ENCODE results near the gene CELF1. TPM values are rescaled to one million over a fixed set of nuclear protein-coding genes. Genes with fewer than 3 reads are reported as not detected.

CELF1 gene
- polyA plus RNA-seq, 6 donors from 2014 or later, result 61.5 to 96.8 (median 69.0) TPM

GRCh38 chr11:47436726-47437125 lies 116.2 kb downstream of the CELF1 start:
- Mint-ChIP-seq H3K9me3 (peaks cover 0 to 2% (median 0%) of the 10 kb centered on the region in 7 donors), H3K27ac (peak overlapping the region in 1 of 6 donors; percentile 87), H3K4me1 (no peaks in the 10 kb centered on the region), H3K4me3 (no peak overlapping the region), H3K27me3 (no peaks in the 10 kb centered on the region), H3K36me3 (no peaks in the 10 kb centered on the region)
- ATAC-seq (ENCODE audit: low read depth in 2 of 2), result no peak
- DNase-seq, result no peak

- Mint-ChIP-seq H3K4me3 (no peak overlapping the region), H3K4me1 (no peaks in the 10 kb centered on the region), H3K36me3 (no peaks in the 10 kb centered on the region), H3K27ac (peak overlapping the region in 1 of 6 donors; percentile 81), H3K27me3 (no peaks in the 10 kb centered on the region), H3K9me3 (peaks cover 0 to 2% (median 0%) of the 10 kb centered on the region in 7 donors)
- no peak for DNase-seq
- ATAC-seq (ENCODE audit: low read depth in 2 of 2), result no peak
Measured at GRCh38 chr11:47435687-47436086, 117.2 kb downstream of the CELF1 start.

- Mint-ChIP-seq H3K27me3 (no peaks in the 10 kb centered on the region), H3K4me1 (no peaks in the 10 kb centered on the region), H3K4me3 (no peak overlapping the region), H3K36me3 (no peaks in the 10 kb centered on the region), H3K9me3 (peaks cover 0 to 2% (median 0%) of the 10 kb centered on the region in 7 donors), H3K27ac (no peak overlapping the region)
- no peak for ATAC-seq (ENCODE audit: low read depth in 2 of 2)
- DNase-seq, result no peak
Measured at GRCh38 chr11:47434011-47434786, 118.7 kb downstream of the CELF1 start.

- ATAC-seq (ENCODE audit: low read depth in 2 of 2) (no peak), DNase-seq (no peak)
- H3K4me3 Mint-ChIP-seq, result no peak overlapping the region
- H3K9me3 Mint-ChIP-seq, result peaks cover 0 to 2% (median 0%) of the 10 kb centered on the region in 7 donors
- no peaks in the 10 kb centered on the region for H3K36me3 Mint-ChIP-seq
- H3K4me1 Mint-ChIP-seq, result no peaks in the 10 kb centered on the region
- no peaks in the 10 kb centered on the region for H3K27me3 Mint-ChIP-seq
- peak overlapping the region in 1 of 6 donors; percentile 49 for H3K27ac Mint-ChIP-seq
Measured at GRCh38 chr11:47433157-47433556, 119.8 kb downstream of the CELF1 start.

- peaks cover 0 to under 1% of the 10 kb centered on the region in 2 donors for H3K36me3 Mint-ChIP-seq
- H3K9me3 Mint-ChIP-seq, result no peaks in the 10 kb centered on the region
- peak overlapping the region in 2 of 8 donors; percentile 33 to 35 for H3K4me3 Mint-ChIP-seq
- H3K27me3 Mint-ChIP-seq, result no peaks in the 10 kb centered on the region
- peaks cover 0 to 2% (median 2%) of the 10 kb centered on the region in 3 donors for H3K4me1 Mint-ChIP-seq
- no peak for DNase-seq
- H3K27ac Mint-ChIP-seq, result no peak overlapping the region
- ATAC-seq (ENCODE audit: low read depth in 2 of 2), result no peak
Measured at GRCh38 chr11:47431356-47432083, 121.4 kb downstream of the CELF1 start.

- Mint-ChIP-seq H3K27me3 (no peaks in the 10 kb centered on the region), H3K9me3 (no peaks in the 10 kb centered on the region), H3K4me1 (peaks cover 7 to 12% (median 12%) of the 10 kb centered on the region in 3 donors), H3K36me3 (peaks cover 0 to 10% of the 10 kb centered on the region in 2 donors), H3K4me3 (no peak overlapping the region), H3K27ac (no peak overlapping the region)
- no peak for ATAC-seq (ENCODE audit: low read depth in 2 of 2)
- DNase-seq, result no peak
Measured at GRCh38 chr11:47430524-47430923, 122.4 kb downstream of the CELF1 start.

GRCh38 chr11:47426062-47426956 lies 126.6 kb downstream of the CELF1 start, which contains the start of gene PSMC3:
TSS of gene PSMC3 (minus strand) at chr11:47426439. CDS start at chr11:47426279, 160 bp downstream.
- no peaks in the 10 kb centered on the region for H3K27me3 Mint-ChIP-seq
- H3K4me1 Mint-ChIP-seq, result peaks cover 17 to 31% (median 28%) of the 10 kb centered on the region in 3 donors
- peak within 1 kb of the TSS; percentile 95 to 100 (median 100) for H3K4me3 Mint-ChIP-seq
- peaks cover 0 to 23% of the 10 kb centered on the region in 2 donors for H3K36me3 Mint-ChIP-seq
- peak; percentile 90 to 92 for ATAC-seq (ENCODE audit: low read depth in 2 of 2)
- H3K27ac Mint-ChIP-seq, result peak within 1 kb of the TSS; percentile 97 to 99 (median 98)
- no peaks in the 10 kb centered on the region for H3K9me3 Mint-ChIP-seq
- peak; percentile 98 for DNase-seq

GRCh38 chr11:47425611-47426010 lies 127.3 kb downstream of the CELF1 start:
- peaks cover 0 to 23% of the 10 kb centered on the region in 2 donors for H3K36me3 Mint-ChIP-seq
- no peaks in the 10 kb centered on the region for H3K27me3 Mint-ChIP-seq
- no peak for ATAC-seq (ENCODE audit: low read depth in 2 of 2)
- peak overlapping the region; percentile 22 to 99 (median 98) for H3K27ac Mint-ChIP-seq
- H3K4me3 Mint-ChIP-seq, result peak overlapping the region; percentile 95 to 100 (median 100)
- no peaks in the 10 kb centered on the region for H3K9me3 Mint-ChIP-seq
- no peak for DNase-seq
- H3K4me1 Mint-ChIP-seq, result peaks cover 17 to 31% (median 31%) of the 10 kb centered on the region in 3 donors

- H3K9me3 Mint-ChIP-seq, result no peaks in the 10 kb centered on the region
- no peaks in the 10 kb centered on the region for H3K27me3 Mint-ChIP-seq
- DNase-seq (no peak), ATAC-seq (ENCODE audit: low read depth in 2 of 2) (no peak)
- peak overlapping the region in 1 of 6 donors; percentile 34 for H3K27ac Mint-ChIP-seq
- H3K36me3 Mint-ChIP-seq, result peaks cover 4 to 10% of the 10 kb centered on the region in 2 donors
- H3K4me3 Mint-ChIP-seq, result no peak overlapping the region
- H3K4me1 Mint-ChIP-seq, result peaks cover 4 to 14% (median 6%) of the 10 kb centered on the region in 3 donors
Measured at GRCh38 chr11:47418454-47419259, 134.3 kb downstream of the CELF1 start.

GRCh38 chr11:47417712-47418111 lies 135.2 kb downstream of the CELF1 start:
- H3K36me3 Mint-ChIP-seq, result peaks cover 4 to 10% of the 10 kb centered on the region in 2 donors

GRCh38 chr11:47415949-47416472 lies 136.9 kb downstream of the CELF1 start:
- ATAC-seq (ENCODE audit: low read depth in 2 of 2) (no peak), DNase-seq (no peak)
- peak overlapping the region in 2 of 6 donors; percentile 7 to 31 for H3K27ac Mint-ChIP-seq
- no peaks in the 10 kb centered on the region for H3K27me3 Mint-ChIP-seq
- H3K4me3 Mint-ChIP-seq, result no peak overlapping the region
- H3K36me3 Mint-ChIP-seq, result peaks cover 4 to 10% of the 10 kb centered on the region in 2 donors
- H3K9me3 Mint-ChIP-seq, result no peaks in the 10 kb centered on the region
- peaks cover 4 to 20% (median 6%) of the 10 kb centered on the region in 3 donors for H3K4me1 Mint-ChIP-seq

More at GRCh38 chr11:47417712-47418111, 135.2 kb downstream of the CELF1 start:
- H3K4me1 Mint-ChIP-seq, result peaks cover 4 to 14% (median 6%) of the 10 kb centered on the region in 3 donors
- H3K27ac Mint-ChIP-seq, result peak overlapping the region in 1 of 6 donors; percentile 36
- DNase-seq (no peak), ATAC-seq (ENCODE audit: low read depth in 2 of 2) (no peak)
- peak overlapping the region in 1 of 8 donors; percentile 41 for H3K4me3 Mint-ChIP-seq
- no peaks in the 10 kb centered on the region for H3K27me3 Mint-ChIP-seq
- H3K9me3 Mint-ChIP-seq, result no peaks in the 10 kb centered on the region

Measured in naive B cell (primary cell).